SW 1271 (cell line): Measurements from ENCODE around the gene RPL15.
"Not testable (repeated sequence)": the region's sequence is repeated elsewhere in the genome, so short reads cannot be mapped to it uniquely, and the experiment has no call there.

ENCODE experiments used
- DNase-seq, 2 experiments: peaks; one replicate each; lab custom pipeline; 2025; lab: John Stamatoyannopoulos, UW

RPL15 gene

DNA sequence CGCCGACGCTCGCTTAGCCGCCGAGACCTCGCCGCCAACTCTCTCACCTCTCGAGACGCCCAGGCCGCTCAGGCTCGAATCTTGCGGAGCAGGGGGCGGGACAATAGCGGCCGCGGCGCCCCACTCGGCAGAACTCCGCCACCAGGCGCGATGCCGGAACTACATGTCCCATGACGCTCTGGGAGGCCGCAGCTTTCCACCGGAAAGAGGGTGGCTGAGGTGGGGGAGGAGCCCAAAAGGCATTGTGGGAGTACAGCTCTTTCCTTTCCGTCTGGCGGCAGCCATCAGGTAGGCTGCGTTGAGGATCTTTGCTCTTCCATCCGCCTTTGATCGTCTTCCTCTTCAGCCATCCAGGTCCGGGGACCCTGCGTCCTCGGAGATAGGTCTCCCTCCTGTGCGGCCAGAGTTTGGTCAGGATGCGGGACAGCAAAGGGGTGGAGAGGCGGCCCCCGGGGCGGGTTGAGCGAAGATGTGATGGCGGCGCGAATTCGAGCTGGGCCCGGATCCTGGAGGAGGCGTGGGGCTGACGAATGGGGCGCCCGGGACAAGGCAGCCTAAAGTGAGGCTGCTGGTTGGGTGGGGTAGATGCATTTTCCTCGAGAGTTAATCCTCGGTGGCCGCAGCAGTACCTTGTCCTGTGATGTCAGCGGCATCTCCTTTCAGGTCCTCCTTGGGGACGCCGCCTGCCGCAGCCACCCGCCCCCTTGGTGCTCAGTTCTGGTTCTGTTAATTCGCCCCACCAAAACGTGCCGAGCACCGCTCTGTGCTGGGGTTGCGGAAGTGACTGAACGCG, at the start of gene RPL15, which contains the start of gene NKIRAS1:
Gene RPL15 (plus strand): TSS at position 247 of the 793 bp plus-strand sequence. CDS start 728 bp downstream, outside the sequence.
Gene NKIRAS1 (minus strand): TSS at position 105 of the 793 bp plus-strand sequence. CDS start 6,086 bp downstream, outside the sequence.
- DNase-seq: peak; percentile 92 to 98

DNA sequence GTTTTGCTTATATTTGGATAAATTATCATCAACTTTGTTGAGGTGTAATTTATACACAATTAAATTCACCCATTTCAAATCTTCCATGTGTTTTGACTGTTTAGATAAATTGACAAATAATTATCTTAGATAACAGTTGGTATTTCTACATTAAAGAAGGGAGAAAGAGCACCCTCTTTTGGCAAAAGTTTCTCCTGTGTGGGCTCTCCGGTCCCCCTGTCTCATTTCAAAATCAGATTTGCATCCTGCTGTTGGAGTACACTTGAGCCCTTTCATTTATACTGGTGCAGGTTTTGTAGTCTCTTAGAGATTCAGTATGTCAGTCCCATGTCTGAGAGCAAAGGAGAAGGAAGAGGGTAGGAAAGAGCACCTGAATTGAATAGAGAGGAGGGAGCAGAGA, 49.5 kb upstream of the RPL15 start:
- no peak for DNase-seq

DNA sequence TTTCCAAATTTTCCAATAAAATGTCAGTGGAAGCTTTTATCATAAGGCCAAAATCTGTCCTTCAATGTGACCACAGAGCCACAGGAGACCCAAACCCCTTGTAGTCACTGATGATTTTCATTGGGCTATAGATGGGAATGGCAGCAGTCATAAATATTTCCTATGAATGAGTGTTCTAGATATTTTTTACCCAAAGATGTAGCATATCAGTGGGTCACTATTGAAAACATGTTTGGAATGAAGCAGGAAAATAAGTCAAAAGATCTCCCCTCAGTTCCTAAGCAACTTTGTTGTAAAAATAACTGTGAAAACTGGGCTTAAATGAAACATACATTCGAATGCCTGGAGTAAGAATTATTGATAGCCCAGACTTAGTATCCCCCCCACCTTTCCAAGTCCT, 49.1 kb upstream of the RPL15 start:
- DNase-seq: no peak

DNA sequence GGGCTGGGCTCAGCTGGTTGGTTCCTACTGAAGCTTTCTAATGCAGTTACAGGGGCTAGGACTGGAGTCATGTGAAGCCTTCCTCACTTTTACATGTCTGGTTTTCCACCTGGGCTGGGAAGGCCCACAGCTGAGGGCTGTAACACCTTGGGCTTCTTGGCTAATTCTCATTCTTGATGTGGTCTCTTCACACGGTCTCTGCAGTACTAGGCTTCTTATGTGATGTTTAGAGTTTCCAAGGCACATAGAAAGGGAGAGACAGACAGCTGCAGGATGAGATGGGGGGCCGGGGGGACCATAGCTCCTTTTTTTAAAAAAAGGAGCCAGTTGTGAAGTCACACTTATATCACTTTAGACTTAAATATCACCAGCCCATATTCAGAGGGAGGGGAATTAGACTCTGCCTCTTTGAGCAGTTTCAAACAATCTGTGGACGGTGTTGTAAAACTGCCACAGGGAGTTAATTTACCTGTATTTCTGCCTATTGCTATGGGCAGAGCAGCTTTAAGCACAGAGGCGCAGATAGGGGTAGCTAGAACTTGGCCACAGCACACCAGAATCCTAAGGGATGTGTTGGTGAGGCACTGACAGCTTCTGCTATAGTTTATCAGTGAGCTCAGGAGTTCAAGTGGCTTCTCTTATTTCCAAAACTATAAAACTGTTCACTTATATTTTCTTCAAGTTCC, 46.8 kb upstream of the RPL15 start:
- DNase-seq: no peak

DNA sequence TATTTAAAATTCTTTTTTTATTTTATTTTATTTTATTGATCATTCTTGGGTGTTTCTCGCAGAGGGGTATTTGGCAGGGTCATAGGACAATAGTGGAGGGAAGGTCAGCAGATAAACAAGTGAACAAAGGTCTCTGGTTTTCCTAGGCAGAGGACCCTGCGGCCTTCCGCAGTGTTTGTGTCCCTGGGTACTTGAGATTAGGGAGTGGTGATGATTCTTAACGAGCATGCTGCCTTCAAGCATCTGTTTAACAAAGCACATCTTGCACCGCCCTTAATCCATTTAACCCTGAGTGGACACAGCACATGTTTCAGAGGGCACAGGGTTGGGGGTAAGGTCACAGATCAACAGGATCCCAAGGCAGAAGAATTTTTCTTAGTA, 46.3 kb upstream of the RPL15 start:
- DNase-seq: not testable (repeated sequence)

DNA sequence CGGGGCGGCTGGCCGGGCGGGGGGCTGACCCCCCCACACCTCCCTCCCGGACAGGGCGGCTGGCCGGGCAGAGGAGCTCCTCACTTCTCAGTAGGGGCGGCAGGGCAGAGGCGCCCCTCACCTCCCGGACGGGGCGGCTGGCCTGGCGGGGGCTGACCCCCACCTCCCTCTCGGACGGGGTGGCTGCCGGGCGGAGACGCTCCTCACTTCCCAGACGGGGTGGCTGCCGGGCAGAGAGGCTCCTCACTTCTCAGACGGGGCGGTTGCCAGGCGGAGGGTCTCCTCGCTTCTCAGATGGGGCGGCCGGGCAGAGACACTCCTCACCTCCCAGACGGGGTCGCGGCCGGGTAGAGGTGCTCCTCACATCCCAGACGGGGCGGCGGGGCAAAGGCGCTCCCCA, 45.6 kb upstream of the RPL15 start:
- not testable (repeated sequence) for DNase-seq

DNA sequence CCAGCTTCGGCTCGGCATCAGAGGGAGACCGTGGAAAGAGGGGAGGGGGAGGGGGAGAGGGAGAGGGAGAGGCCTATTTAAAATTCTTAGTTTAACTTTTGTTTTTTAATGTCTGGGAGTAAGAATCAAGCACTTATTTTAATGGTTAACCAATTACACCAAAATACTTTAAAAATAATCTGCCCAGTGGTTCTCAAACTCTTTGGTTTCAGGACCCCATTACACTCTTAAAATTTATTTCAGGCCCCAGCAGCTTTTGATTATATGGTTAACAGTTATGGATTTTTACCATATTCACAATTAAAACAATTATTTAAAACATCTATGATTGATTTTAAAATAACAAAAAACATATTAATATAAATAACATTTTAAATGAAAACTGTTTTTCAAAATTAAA, 44.6 kb upstream of the RPL15 start:
- DNase-seq: no peak

DNA sequence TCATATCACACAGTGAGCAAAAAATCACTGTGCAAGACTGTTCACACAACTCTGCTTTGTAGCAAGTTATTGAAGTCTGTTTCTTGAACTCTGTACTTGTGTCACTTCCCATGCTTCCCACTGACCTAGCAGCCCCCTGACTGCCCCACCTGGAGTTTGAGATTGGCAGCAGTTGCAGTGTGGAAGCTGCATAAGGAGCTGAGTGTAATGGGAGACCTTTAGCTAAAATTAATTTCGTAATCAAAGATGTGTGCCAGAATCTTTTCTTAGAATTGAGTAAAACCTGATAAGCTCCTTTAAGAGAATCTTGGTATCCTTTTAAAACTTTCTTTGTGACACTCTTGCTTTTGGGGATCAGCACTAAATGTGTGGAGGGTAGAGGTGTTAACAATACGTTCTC, 43.0 kb upstream of the RPL15 start:
- no peak for DNase-seq

DNA sequence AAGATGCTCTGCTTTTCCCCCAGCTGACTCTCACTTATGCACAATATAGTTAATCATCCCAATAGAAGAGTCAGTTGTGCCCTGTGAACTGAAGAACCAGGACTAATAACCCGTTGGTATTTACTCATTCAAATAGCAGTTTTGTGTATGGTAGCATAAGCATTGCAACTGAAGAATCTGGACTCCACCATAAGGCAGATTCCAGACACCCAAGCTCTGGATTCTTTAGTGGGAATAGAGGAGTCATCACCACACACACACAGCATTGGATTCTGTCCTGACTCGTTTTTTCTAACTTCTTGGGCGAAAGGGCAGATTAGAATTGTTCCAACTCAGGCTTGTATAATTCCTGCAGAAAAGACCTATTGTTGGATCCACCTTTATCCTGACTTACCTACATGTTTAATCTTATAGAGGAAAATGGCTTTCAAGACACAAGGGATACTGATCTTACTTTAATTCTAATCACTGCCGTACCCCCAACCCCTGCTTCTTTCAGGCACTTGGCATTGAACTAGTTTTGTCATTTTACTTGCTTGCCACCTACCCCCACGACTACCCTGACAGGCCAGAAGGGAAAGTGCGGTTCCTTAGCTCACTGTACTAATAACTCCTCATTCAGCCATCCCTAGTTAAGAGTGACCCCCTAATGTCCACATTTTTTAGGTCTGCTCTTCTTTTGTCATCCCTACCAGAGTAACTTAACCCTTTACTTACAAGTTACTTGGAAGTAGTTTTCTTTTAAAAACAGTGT, 42.4 kb upstream of the RPL15 start:
- DNase-seq: no peak

DNA sequence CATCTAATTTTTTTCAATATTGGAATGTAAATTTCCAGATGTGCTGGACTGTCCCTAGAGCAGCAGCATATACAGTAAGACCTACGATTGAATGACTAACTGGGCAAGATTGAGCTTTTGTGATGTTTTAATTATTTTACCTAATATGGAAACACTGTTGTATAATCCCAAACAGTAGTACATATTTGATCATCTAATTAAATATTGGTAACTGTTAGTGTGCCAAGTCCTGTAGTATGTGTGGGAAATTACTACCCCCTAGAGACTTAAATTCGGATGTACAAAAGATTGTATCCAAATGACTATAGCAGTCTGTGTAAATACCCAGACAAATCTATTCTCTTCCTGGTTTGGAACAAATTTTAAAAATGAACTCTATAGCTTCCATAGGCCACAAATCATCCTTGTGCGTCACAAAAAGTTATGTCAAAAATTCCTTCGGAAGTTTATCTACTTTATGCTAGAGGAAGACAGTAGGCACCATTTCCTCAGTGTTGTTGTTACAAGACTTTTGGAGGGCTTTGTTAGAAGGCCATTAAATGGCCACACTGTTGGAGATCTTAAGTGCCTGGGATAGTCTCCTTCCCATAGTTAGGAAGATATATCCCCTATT, 41.7 kb upstream of the RPL15 start:
- no peak for DNase-seq

DNA sequence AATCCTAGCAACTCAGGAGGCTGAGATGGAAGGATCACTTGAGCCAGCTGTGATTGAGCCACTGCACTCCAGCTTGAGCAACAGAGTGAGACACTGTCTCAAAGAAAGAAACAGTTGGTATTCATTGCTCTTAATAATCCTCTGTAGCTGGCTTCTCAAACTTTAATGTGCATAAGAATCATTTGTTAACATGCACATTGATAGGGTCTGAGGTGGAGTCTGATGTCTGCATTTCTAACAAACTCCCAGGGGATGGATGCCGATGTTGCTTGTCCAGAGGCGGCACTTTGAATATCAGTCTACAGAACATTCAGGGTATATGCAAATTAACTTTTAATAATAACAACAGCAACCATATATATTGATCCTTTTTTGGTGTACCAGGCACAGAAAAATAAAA, 40.0 kb upstream of the RPL15 start:
- no peak for DNase-seq

DNA sequence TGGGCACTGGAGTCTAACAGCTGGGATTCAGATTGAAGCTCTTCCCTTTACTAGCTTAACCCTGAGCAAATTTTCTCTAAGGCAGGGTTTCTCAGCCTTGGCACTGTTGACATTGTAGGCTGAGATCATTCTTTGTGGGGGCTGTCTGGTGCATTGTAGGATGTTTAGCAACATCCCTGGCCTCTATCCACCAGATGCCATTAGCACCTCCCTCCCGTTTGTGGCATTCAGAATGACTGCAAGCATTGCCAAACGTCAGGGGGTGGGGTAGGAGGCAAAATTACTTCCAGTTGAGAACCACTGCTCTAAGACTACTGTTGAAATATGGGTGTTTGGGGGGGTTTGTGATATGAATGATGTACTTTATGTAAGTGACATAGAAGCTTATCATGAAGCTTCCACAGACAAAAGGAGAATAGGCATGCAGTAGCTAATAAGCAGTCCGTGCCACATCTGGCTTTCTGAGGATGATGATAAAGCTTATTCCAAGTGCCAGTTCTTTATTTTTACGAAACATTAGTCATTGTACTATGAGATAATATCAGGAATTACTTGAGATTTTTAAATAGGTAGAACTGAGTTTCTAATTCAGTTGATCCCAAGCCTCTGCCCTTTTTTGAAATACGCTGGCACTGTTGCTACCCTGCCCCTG, 39.5 kb upstream of the RPL15 start:
- DNase-seq: no peak

DNA sequence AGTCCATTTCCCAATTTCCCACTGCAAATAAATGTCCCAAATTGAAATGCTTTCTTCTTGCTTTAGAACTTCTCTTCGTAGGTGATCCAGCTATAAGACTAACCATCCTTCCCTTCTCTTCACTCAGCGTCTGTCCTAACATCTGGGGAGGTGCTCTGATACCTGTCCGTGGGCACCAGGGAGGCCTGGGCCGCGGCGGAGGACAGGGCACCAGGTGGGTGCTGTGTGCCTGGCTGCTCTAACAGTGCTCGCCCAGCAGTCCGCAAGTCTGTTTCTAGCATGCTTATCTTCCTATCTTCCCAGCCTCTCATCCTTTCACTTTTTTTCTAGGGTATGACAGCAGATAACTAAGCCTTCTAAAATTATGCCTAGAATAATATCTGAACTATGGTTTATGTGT, 37.4 kb upstream of the RPL15 start:
- DNase-seq: no peak

DNA sequence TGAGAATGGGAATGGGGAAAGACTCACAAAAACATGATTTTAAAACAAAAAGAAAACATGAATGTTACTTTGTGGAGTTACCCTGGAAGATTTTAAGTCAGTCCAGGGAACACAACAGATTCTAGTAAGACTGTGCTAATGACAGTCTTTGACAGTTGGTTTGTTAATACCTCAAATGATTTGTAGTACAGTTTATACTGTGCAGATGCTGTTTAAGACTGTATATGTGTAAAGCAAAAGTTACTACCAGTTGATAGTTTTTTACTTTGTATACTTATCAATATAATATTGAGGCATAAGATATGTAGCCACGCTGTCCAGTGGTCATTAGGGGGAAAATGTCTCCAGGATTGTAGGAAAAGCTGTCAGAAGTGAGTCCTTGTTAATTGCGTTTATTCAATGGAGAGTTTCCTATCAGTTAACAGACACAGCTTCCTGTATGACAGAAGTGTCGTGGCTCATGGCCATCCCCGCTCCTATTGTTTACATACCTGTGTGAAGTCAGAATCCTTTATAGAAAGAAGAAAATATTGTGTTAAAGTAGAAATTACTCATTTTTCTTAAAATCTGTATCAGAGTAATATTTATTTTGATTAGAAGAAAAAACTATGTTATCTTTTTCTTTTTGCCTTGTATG, 36.1 kb upstream of the RPL15 start:
- DNase-seq: no peak

DNA sequence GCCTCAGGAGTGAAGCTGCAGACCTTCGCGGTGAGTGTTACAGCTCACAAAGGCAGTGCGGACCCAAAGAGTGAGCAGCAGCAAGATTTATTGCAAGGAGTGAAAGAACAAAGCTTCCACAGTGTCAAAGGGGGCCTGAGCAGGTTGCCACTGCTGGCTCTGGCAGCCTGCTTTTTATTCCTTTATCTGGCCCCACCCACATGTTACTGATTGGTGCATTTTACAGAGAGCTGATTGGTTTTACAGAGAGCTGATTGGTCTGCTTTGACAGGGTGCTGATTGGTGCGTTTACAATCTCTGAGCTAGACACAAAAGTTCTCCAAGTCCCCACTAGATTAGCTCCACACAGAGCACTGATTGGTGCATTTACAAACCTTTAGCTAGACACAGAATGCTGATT, 34.9 kb upstream of the RPL15 start:
- DNase-seq: not testable (repeated sequence)

DNA sequence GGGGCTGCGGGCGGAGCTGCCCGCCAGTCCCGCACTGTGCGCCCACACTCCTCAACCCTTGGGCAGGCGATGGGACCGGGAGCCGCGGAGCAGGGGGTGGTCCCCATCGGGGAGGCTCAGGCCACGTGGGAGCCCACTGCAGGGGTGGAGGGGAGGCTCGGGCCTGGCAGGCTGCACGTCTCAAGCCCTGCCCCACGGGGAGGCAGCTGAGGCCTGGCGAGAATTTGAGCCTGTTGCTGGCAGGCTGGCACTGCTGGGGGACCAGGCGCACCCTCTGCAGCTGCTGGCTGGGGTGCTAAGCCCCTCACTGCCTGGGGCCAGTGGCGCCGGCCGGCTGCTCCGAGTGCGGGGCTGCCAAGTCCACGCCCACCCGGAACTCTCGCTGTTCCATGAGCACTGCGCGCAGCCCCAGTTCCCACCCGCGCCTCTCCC, 34.4 kb upstream of the RPL15 start:
- DNase-seq: no peak

DNA sequence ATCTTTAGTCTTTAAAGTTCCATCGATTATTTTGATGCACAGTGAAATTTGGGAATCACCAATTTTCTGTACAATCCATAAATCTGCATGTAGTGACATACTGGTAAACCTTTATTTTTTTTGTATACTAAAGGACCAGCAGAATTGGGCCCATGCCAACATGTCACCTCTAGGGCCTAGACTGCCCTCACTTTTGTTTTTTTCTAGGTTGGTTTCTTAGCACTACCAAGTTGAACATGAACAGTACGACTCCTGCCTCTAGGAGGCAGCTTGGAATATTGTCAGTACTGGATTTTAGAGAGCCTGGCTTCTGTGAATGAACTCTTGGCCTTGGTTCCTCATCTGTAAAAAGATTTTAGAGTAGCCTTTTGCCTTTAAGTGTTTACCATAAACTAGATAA, 32.5 kb upstream of the RPL15 start:
- DNase-seq: peak in 1 of 2 experiments; percentile 34

DNA sequence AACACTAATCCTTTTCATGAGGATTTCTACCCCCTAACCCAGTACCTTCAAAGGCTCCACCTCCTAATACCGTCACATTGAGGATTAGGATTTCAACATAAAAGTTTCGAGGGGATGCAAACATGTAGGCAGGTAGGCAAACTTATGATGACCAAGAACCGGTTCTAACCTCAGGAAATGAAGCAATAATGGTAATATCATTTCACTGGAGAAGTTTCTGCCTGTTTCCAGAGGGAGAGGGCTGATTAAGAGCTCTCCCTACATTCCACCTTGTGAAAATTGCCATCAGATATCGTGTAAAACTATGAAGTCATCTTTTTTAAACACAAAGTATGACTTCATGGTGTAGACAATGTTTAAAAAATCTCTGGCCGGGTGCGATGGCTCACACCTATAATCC, 31.7 kb upstream of the RPL15 start:
- no peak for DNase-seq

DNA sequence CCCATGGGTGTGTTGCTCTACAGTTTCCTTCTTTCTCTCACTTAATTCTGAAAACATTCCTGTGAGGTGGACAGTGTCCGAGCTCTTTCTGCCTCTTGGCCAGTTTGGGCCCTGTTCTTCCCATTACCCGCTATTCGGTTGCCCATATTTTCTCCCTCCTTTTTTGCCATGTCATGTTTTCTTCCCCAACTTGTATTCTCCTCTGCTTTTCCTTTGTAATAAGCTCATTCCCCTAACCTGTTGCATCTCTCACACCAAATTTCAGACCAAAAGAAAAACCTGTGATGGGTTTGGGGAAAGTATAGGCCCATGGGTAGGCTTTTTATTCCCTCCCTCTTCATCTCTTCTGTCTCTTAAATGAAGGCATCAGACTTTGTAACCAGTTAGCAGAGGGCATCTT, 30.6 kb upstream of the RPL15 start:
- DNase-seq: no peak

DNA sequence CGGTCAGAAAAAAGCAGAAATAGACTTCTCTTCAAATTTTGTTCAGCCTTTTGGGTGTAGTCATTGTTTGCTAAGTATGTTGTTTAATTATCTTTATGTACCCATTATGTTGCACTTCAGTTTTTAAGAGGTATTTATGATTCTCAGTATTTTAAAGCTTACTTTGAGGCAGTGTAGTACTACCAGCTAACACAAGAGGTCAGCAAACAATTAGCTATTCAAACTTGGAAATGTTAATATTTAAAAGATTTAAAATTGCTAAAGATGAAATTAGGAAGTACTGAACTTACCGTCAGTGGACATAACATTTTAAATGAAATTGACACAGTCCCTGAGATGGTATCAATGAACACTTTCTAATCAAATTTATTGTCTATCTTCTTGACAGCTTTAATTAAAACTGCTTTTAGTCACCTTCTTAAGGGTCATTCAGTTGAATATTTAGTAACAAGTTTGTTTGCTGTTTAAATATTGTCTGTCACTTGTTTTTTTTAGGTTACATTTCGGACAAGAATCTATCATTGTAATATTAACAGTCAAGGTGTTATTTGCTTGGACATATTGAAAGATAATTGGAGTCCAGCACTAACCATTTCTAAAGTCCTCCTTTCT, 28.2 kb upstream of the RPL15 start:
- DNase-seq: peak in 1 of 2 experiments; percentile 52

DNA sequence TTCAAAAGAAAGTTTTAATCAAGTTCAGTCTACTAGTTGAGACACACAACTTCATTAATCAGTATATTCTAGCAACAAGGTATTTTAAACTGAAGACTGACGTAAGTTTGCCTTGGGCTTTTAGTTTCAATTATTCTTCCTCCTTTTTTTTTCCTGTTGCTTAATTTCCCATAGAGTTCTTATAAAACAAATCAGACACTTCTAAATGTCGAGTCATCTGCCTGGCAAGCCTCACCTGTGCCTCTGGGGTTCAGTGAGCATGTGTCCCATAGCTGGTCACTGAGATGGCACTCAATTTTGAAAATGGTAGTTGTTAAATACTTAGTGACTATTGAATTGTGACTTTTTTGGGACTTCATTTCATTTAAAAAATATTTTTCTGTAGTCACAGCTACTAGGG, 27.5 kb upstream of the RPL15 start:
- DNase-seq: no peak
